ENCODE results near the gene SMARCAL1. TPM values are rescaled to one million over a fixed set of nuclear protein-coding genes. Genes with fewer than 3 reads are reported as not detected.

Gene SMARCAL1
- total and polyA plus RNA-seq, 2 of the 13 experiments (the other 11 are each of a cell fraction or from before 2014, with no cell fraction given) = 12.7 to 21.3 TPM

GRCh38 chr2:216498379-216499352 is 86.4 kb downstream of the SMARCAL1 start, which contains the start of gene RPL37A (continued):
- TF ChIP-seq RBM39 (IDR thresholded peaks at IDR 0.05; ENCODE audit: low read depth, low read length, poor library complexity, severe bottlenecking) = peak; percentile 90
- peak; percentile 53 for TF ChIP-seq SKI (IDR thresholded peaks at IDR 0.05; ENCODE audit: partially characterized antibody)
- peak; percentile 98 for TF ChIP-seq YEATS4 (CRISPR knock-in tag; IDR thresholded peaks at IDR 0.05; ENCODE audit: borderline replicate concordance)
- TF ChIP-seq SIN3A (IDR thresholded peaks at IDR 0.05; ENCODE audit: borderline replicate concordance, low read depth, low read length) = peak; percentile 84; the same call in 1 of the 2 replicates
- peak; percentile 70; the same call in 1 of the 2 replicates for TF ChIP-seq ZNF136 (CRISPR knock-in tag; IDR thresholded peaks at IDR 0.05; ENCODE audit: low read depth)
- TF ChIP-seq KMT2B (CRISPR knock-in tag; IDR thresholded peaks at IDR 0.05) = peak; percentile 89
- TF ChIP-seq MTF1 (CRISPR knock-in tag; IDR thresholded peaks at IDR 0.05) = no peak
- peak; percentile 73; the same call in 1 of the 2 replicates for TF ChIP-seq DZIP1 (CRISPR knock-in tag; IDR thresholded peaks at IDR 0.05)
- TF ChIP-seq ZFP36L2 (CRISPR knock-in tag; IDR thresholded peaks at IDR 0.05) = peak; percentile 77; the same call in 1 of the 2 replicates
- TF ChIP-seq FOXO4 (CRISPR knock-in tag; conservative IDR thresholded peaks at IDR 0.05) = peak; percentile 93; the same call in 1 of the 2 replicates
- TF ChIP-seq, protein P1, sequence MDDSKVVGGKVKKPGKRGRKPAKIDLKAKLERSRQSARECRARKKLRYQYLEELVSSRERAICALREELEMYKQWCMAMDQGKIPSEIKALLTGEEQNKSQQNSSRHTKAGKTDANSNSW (CRISPR knock-in tag; IDR thresholded peaks at IDR 0.05; ENCODE audit: borderline replicate concordance) = no peak
- TF ChIP-seq PHF5A (CRISPR knock-in tag; IDR thresholded peaks at IDR 0.05; ENCODE audit: low read depth, unreplicated experiment) = peak; percentile 74
- peak; percentile 94 for TF ChIP-seq GZF1 (CRISPR knock-in tag; IDR thresholded peaks at IDR 0.05)
- TF ChIP-seq KDM6A (CRISPR knock-in tag; IDR thresholded peaks at IDR 0.05; ENCODE audit: low read depth) = no peak
- peak; percentile 38 for TF ChIP-seq ZBTB10 (CRISPR knock-in tag; IDR thresholded peaks at IDR 0.05; ENCODE audit: borderline replicate concordance)
- peak; percentile 81; the same call in 1 of the 2 replicates for TF ChIP-seq ZNF296 (CRISPR knock-in tag; conservative IDR thresholded peaks at IDR 0.05)
- peak; percentile 98; the same call in 1 of the 2 replicates for TF ChIP-seq ZNF446 (CRISPR knock-in tag; IDR thresholded peaks at IDR 0.05)
- 0 out of 2 replicates have a peak, but pooled peaks have one; percentile 33 for TF ChIP-seq ZNF10 (CRISPR knock-in tag; IDR thresholded peaks at IDR 0.05; ENCODE audit: borderline replicate concordance, low read depth)
- peak; percentile 99 for TF ChIP-seq AGO2 (optimal IDR thresholded peaks at IDR 0.05; ENCODE audit: low read depth, low read length)
